GM12864 (cell line): ENCODE results near the gene HOXA3.

Experiments used
- DNase-seq: peaks from one replicate; pipeline ENCODE4 v3.0.0-alpha.2; 2011; ENCODE audit warnings: low read depth
- H3K4me3 ChIP-seq: 2 replicates; pipeline ENCODE4 v1.5.1; 2011; ENCODE audit warnings: mild to moderate bottlenecking, low read depth, low read length, control low read depth
- TF ChIP-seq, protein P1 (sequence below): IDR thresholded peaks from 2 replicates; pipeline ENCODE4 v1.5.1; 2011; ENCODE audit warnings: low read depth, mild to moderate bottlenecking, moderate library complexity, low read length, control low read depth, inconsistent platforms; ENCODE audit errors: missing control alignments

Gene HOXA3

DNA sequence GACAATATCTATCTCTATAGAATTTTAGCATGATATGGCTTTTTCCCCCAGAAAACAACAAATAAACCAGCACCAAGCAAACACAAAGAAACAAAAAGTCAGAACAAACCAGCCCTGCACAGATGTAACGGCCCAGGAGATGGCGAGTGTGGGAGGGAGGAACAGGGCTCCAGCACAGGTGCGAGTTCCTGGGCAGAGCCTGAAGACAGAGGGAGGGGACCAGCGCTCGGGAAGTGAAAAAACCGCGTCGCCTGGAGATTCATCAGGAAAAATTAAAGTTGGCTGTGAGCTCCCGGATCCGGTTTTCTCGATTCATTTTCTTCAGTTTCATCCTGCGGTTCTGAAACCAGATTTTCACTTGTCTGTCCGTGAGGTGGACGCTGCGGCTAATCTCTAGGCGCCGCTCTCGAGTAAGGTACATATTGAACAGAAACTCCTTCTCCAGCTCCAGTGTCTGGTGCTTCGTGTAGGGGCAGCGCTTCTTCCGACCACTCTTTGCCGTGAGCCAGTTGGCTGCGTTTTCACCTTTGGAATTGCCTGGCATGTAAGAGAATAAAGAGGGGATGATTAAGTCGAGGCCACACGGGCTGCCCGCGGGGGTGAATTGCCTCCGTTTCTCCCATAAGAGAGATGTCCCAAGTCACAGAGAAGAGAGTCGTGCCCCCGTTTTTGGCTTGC, 19.4 kb upstream of the HOXA3 start:
- TF ChIP-seq, protein P1, sequence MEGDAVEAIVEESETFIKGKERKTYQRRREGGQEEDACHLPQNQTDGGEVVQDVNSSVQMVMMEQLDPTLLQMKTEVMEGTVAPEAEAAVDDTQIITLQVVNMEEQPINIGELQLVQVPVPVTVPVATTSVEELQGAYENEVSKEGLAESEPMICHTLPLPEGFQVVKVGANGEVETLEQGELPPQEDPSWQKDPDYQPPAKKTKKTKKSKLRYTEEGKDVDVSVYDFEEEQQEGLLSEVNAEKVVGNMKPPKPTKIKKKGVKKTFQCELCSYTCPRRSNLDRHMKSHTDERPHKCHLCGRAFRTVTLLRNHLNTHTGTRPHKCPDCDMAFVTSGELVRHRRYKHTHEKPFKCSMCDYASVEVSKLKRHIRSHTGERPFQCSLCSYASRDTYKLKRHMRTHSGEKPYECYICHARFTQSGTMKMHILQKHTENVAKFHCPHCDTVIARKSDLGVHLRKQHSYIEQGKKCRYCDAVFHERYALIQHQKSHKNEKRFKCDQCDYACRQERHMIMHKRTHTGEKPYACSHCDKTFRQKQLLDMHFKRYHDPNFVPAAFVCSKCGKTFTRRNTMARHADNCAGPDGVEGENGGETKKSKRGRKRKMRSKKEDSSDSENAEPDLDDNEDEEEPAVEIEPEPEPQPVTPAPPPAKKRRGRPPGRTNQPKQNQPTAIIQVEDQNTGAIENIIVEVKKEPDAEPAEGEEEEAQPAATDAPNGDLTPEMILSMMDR: no peak
- DNase-seq: no peak
- no peak overlapping the region for H3K4me3 ChIP-seq

DNA sequence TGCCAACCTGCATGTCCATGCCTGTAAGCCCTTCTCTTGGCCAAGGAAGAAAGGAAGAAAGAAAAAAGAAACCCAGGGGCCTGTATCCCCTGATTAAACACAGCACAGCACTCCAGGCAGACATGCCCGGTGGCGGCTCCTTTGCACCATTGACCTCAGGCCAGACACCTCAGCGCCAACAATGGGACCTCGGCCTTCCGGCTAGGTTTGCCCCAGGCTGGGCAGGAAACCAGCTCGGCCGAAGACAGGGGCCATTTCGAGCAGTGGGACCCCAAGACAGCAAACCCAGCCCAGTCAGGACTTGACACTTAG, 18.9 kb upstream of the HOXA3 start:
- TF ChIP-seq, protein P1: no peak
- no peak for DNase-seq
- H3K4me3 ChIP-seq: no peak overlapping the region

DNA sequence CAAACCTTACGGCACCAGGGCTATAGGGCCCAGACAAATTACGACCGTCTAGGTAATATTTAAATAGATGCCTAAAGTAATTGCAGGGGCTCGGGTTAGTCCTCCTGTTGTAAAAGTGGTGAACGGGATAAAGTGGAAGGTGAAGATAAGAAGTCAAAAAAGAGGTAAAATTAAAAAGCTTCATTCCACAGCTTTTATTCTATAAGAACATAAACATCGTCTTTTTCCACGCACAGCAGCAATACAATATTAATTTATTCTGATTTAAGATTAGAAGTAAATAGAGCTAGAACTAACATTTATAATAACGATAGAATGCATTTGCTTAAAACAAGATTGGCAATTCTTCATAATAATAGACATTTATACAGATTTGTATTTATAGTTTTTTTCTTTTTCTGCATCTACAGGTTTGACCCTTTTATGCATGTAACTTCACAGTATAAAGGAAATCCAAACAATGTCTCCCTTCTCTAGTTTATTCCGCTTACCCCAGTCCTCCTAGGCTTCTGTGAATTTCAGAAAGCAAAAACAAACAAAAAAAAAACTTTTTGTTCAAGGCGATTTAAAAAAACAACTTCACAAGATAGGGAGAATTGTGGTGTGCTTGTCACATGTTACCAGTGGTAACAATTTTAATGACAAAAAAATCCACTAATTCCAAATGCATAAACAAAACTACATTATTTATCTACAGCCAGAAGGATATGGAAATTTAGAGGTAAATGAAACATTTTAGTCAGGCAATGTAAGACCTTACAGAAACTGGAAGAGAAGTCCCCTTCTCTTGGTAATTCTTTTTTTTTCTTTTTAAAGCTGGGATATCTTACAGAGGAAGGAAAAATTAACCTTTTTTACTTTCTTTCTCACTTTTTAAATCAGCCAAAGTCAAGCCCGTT, 18.3 kb upstream of the HOXA3 start:
- DNase-seq: no peak
- TF ChIP-seq, protein P1: no peak
- no peak overlapping the region for H3K4me3 ChIP-seq

DNA sequence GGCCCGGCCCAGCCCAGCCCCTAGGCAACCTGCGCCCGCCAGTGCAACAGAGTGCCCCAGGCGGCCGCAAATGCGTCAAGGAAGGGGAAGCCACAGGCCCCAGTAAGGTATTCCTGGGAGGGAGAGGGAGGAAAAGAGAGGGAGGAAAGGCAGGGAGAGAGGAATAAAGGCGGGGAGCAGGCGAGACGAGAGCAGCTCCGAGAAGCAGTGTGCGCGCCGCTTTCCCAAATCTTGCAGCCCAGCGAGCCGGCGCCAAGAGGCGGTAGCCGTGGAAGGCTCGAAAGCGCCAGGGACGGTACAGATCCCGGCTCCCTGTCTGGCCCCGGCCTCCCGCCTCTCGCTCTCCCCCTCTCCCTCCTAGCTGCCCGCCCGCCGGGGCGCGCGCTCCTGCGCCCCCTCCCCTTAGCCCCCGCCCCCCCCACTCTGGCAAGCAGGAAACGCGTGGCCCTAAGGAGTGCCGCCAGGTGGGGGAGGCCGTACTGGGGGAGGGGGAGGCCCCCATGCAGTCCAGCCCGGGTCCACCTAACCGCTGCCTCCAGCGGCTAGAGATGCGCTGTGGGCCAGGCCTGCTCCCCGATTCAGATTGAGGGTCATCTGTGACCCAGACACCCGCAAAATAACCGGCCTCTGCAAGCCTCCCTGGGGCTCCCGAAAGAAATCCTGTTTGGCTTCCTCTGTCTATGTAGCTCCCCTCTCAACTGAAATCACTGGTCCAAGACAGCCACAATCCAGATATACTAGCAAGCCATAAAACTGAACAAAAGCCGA, 17.5 kb upstream of the HOXA3 start:
- no peak overlapping the region for H3K4me3 ChIP-seq
- TF ChIP-seq, protein P1: no peak
- no peak for DNase-seq

DNA sequence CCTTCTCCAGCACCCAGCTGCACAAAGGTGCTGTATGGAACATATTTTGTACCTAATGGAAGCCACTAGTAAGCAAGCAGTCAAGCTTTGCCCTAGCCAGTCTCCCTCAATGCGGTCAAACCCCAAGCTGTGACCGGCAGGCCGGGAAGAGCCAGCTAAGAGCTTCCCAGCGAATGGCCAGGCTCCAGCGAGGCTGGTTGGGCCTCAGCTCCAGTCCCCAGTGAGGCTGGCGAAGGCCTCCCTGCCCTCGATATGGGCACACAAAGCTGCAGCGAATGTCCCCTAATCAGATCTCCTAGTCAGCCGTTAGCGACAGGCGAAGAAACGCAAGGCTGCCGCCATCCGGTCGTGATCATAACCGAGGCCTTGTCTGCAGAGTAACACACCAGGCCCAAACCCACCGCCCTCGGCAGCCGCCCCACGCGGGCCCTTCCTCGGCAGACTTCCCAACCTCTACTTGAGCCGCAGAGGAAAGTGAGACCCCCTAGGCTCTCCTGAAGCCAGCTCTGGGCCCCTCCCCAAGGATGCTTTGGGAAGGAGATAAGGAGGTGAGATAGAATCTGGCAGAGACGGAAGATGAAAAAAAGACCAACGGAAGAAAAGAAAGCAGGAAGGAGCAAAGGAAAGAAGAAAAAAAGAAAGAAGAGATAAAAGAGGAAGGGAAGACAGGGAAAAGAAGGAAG, 16.0 kb upstream of the HOXA3 start:
- H3K4me3 ChIP-seq: no peak overlapping the region
- TF ChIP-seq, protein P1: no peak
- no peak for DNase-seq

DNA sequence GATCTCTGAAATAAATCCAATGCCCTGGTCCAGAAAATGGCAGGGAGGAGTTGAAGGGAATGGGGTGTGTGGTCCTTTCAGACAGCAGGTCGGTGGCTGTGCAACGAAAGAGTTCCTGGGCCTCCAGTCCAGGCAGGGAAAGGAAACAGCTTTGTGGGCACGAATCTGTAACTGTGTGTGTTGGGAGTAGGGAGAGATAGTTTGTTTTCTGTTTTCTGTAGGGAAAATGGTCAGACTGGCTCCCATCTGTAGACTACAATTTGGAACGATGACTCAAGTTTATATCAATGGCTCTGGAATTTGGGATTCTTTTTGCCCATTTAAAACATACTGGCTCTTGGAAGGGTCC, 15.5 kb upstream of the HOXA3 start:
- TF ChIP-seq, protein P1: no peak
- no peak for DNase-seq

More for the DNA sequence above, 15.5 kb upstream of the HOXA3 start:
- no peak overlapping the region for H3K4me3 ChIP-seq
